Left lobe of liver (tissue), 2 donors: ENCODE measurements around the gene PLCL2. TPM values are rescaled to one million over a fixed set of nuclear protein-coding genes. Genes with fewer than 3 reads are reported as not detected.

Source experiments
- ATAC-seq: fragments of 200-7000 bp; cut with Tn5 transposase; one replicate; pipeline ENCODE4 v1.9.1; 2020; ENCODE audit warnings: mild to moderate bottlenecking, moderate library complexity
- DNase-seq: peaks from one replicate; pipeline ENCODE4 v3.0.0-alpha.2; 2020; ENCODE audit warnings: low spot score
- total RNA-seq: library from RNA; stranded (reverse); gene quantifications from one replicate; pipeline ENCODE4 v1.2.1, GENCODE V29; 2021
- donor health status: DM: no; HTN: no; CAD: no; lungs with moderate emphysema.
- donor health status: DM: no; HTN: yes; CAD: no.

PLCL2 gene
- total RNA-seq, 1 donor from 2014 or later: 5.6 TPM

DNA sequence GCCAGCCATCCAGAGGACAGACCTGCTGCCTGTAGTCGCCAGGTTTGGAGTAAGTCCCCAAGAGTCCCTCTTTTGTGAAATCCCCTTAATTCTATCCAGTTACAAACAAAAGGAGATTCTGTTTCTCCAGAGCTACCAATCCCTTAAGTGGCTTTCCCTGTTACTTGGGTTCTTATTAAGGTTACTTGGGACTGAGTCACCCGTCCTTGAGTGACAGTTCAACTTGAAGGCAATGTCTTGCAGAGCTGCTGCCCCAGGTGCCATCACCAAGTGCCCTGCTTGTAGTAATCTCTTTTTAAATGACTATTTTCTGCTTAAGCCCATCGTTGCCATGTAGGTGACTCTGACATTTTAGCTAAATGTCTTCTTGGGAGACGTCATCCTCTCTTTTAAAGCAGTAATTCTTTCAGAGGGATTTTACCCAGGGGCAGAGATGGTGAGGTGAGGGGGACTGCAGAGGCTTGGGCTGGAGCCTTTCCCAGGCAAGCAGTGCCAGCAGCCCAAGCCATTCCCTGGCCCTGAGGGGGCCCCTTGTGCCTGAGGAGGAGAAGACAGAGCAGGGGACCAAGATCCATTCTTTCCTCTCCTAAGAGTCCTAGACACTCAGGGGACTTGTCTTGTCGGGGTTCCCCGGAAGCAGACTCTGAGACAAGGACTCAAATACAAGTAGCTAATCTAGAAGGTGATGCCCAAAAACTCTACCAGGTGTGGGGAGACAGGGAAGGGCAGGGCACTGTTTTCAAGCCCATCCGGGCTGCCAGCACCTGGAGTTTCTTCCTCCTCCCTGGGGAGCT, 253.7 kb downstream of the PLCL2 start:
- DNase-seq (no peak), ATAC-seq (no peak)
